SK-N-SH (cell line): ENCODE data around the gene DOCK10.

Experiments used
- CTCF ChIP-seq: fragments of 200-600 bp; sonication (generic); IDR thresholded peaks from 2 replicates; pipeline ENCODE4 v1.6.1; 2017; ENCODE audit warnings: antibody characterized with exemption, mild to moderate bottlenecking, moderate library complexity
- EP300 ChIP-seq, 2 experiments: IDR thresholded peaks; 2 replicates each; pipeline versions ENCODE4 v1.4.0 to v1.6.1; 2012; ENCODE audit warnings: borderline replicate concordance in 1 of 2, low read depth in 1 of 2, low read length in 1 of 2
- EZH2phosphoT487 ChIP-seq: fragments of 200-600 bp; sonication (generic); IDR thresholded peaks from 2 replicates; pipeline ENCODE4 v1.6.1; 2017; ENCODE audit warnings: low read depth, mixed run types, mild to moderate bottlenecking, antibody characterized with exemption, moderate library complexity, borderline replicate concordance
- GATA2 ChIP-seq: sonication (generic); formaldehyde crosslinking; IDR thresholded peaks from 2 replicates; pipeline ENCODE4 v1.5.0; 2020; ENCODE audit warnings: mild to moderate bottlenecking, missing genetic modification reagents
- MEF2A ChIP-seq: IDR thresholded peaks from 2 replicates; pipeline ENCODE4 v1.4.0; 2012; ENCODE audit warnings: low read depth, borderline replicate concordance
- MXI1 ChIP-seq: IDR thresholded peaks from 2 replicates; pipeline ENCODE4 v1.6.1; 2012; ENCODE audit warnings: mild to moderate bottlenecking, low read depth, low read length, improper control_type of control experiment
- RAD21 ChIP-seq: IDR thresholded peaks from 2 replicates; pipeline ENCODE4 v1.6.1; 2012; ENCODE audit warnings: mild to moderate bottlenecking, low read length
- RFX5 ChIP-seq: IDR thresholded peaks from 2 replicates; pipeline ENCODE4 v1.6.1; 2012; ENCODE audit warnings: mild to moderate bottlenecking, improper control_type of control experiment, low read length
- SMC3 ChIP-seq: IDR thresholded peaks from 2 replicates; pipeline ENCODE4 v1.6.1; 2012; ENCODE audit warnings: low read depth, low read length, improper control_type of control experiment

DNA sequence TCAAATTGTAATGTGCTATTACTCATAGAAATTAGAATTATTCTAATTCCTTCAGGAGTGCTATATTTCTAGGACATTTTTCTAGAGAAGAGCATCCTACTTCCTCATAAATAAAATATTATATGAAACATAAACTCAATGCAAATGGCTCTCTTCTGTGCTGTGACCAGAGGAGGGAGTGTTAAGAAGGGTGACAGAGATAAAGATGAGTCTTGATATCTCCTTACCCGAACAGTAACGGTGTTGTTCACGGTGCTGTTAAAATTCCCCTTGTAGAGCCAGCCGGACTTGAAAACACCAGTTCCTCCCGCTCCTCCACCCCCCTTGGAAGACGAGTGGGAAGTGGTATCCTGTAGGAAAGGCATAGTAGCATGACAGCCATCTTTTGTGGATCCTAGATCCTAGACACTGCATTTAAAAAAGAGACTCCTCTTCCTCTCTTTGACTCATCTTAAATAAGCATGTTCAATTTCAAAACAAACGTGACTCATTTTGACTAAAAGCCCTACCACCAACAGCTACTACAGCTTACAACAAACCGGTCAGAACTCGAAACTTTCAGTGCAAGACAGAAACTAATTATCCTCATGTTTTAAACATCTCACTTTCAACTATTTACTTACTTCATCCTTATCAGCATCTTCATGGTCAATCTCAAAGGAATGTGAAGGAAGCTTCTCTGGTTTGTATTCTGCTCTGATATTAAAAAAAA lies 156.3 kb downstream of the DOCK10 start:
- TF ChIP-seq SMC3 (no peak), RFX5 (no peak), CTCF (no peak), GATA2 (CRISPR knock-in tag) (no peak), MEF2A (no peak), RAD21 (no peak), EZH2phosphoT487 (no peak), EP300 (IDR thresholded peaks at IDR 0.05; ENCODE audit: borderline replicate concordance in 1 of 2, low read depth in 1 of 2, low read length in 1 of 2) (peak in 1 of 2 experiments; percentile 56; a peak in 1 of 4 replicates), MXI1 (no peak)
